ENCODE data around the gene C16orf86. TPM values are rescaled to one million over a fixed set of nuclear protein-coding genes. Genes with fewer than 3 reads are reported as not detected.

C16orf86 gene
- total RNA-seq, 4 donors from 2014 or later: 0.98 to 14.5 (median 10.7) TPM

GRCh38 chr16:67685388-67686112 lies 18.9 kb downstream of the C16orf86 start:
- no peak for TF ChIP-seq CTCF (IDR thresholded peaks at IDR 0.05; ENCODE audit: low read depth)

GRCh38 chr16:67694611-67695010 lies 28.0 kb downstream of the C16orf86 start:
- no peak for TF ChIP-seq CTCF (IDR thresholded peaks at IDR 0.05; ENCODE audit: low read depth)

- TF ChIP-seq CTCF (IDR thresholded peaks at IDR 0.05; ENCODE audit: low read depth): no peak
Measured at GRCh38 chr16:67697422-67698185, 31.0 kb downstream of the C16orf86 start.

GRCh38 chr16:67699265-67699664 lies 32.7 kb downstream of the C16orf86 start:
- no peak for TF ChIP-seq CTCF (IDR thresholded peaks at IDR 0.05; ENCODE audit: low read depth)

- TF ChIP-seq CTCF (IDR thresholded peaks at IDR 0.05; ENCODE audit: low read depth): no peak
Measured at GRCh38 chr16:67701420-67701819, 34.8 kb downstream of the C16orf86 start.

- no peak for TF ChIP-seq CTCF (IDR thresholded peaks at IDR 0.05; ENCODE audit: low read depth)
Measured at GRCh38 chr16:67702130-67702529, 35.5 kb downstream of the C16orf86 start.

- no peak for TF ChIP-seq CTCF (IDR thresholded peaks at IDR 0.05; ENCODE audit: low read depth)
Measured at GRCh38 chr16:67703626-67704025, 37.0 kb downstream of the C16orf86 start.

All from subcutaneous adipose tissue (tissue), 4 donors.